H1 (cell line): Measurements from ENCODE around the gene CTIF. TPM values are rescaled to one million over a fixed set of nuclear protein-coding genes. Genes with fewer than 3 reads are reported as not detected.

Experiments
- FOSL1 ChIP-seq: IDR thresholded peaks from 2 replicates; pipeline ENCODE4 v1.6.1; 2011; ENCODE audit warnings: mild to moderate bottlenecking, low read depth, low read length, moderate library complexity; ENCODE audit not compliant: insufficient read depth
- MAFK ChIP-seq: IDR thresholded peaks from 2 replicates; pipeline ENCODE4 v1.6.1; 2012; ENCODE audit warnings: low read depth, mild to moderate bottlenecking, improper control_type of control experiment, low read length
- polyA plus RNA-seq, 7 experiments: library from polyadenylated mRNA; depleted of rRNA in 3 of 7; stranded (reverse) in 5 of 7; unstranded in 2 of 7; fragments of >200 nt in 5 of 7; fragments of 200-250 nt in 2 of 7; gene quantifications; 1 replicate in 5 of 7; 2 replicates in 1 of 7; 4 replicates in 1 of 7; pipeline versions ENCODE4 v1.2.1 to v1.2.3, GENCODE V29; 2011 to 2013; ENCODE audit warnings: missing spikeins in 2 of 7, mixed read lengths in 2 of 7
- total RNA-seq: library from RNA; stranded (reverse); fragmentation: NEBNext Ultra II Directional; extraction: Animal tissue kit (Norgen Biotek cat#: 25700); gene quantifications from 2 replicates; pipeline ENCODE4 v1.2.1, GENCODE V29; 2021

The CTIF gene
- total and polyA plus RNA-seq, 2 of the 8 experiments (the other 6 are each of a cell fraction or from before 2014, with no cell fraction given) = 9.0 to 17.8 TPM

- TF ChIP-seq FOSL1 (no peak), MAFK (no peak)
- TF ChIP-seq, all 59 proteins: peak for 0
Measured at GRCh38 chr18:48841381-48842258, 302.8 kb downstream of the CTIF start (continued).
